Vagina (tissue), 2 donors: ENCODE data around the gene KPNA3. TPM values are rescaled to one million over a fixed set of nuclear protein-coding genes. Genes with fewer than 3 reads are reported as not detected.
A peak's percentile ranks its signal among the peaks of the same experiment; 100 is the strongest.

Source experiments
- DNase-seq, 2 donors: peaks; one replicate each; pipeline ENCODE4 v3.0.0-alpha.2; 2017; ENCODE audit errors: extremely low spot score in 2 of 2
- H3K27ac ChIP-seq: fragments of 200-600 bp; sonication (generic); one replicate; pipeline ENCODE4 v1.5.1; 2019
- H3K27me3 ChIP-seq: fragments of 200-600 bp; sonication (generic); one replicate; pipeline ENCODE4 v1.5.1; 2019
- H3K36me3 ChIP-seq, 2 donors: fragments of 200-600 bp; sonication (generic); one replicate each; pipeline ENCODE4 v1.5.1; 2017 to 2019
- H3K4me1 ChIP-seq: fragments of 200-600 bp; sonication (generic); one replicate; pipeline ENCODE4 v1.5.1; 2019
- H3K4me3 ChIP-seq, 2 donors: fragments of 200-600 bp; sonication (generic); 1 replicate in 1 of 2; 2 replicates in 1 of 2; pipeline ENCODE4 v1.5.1; 2016 to 2019
- H3K9me3 ChIP-seq: fragments of 200-600 bp; sonication (generic); one replicate; pipeline ENCODE4 v1.5.1; 2019
- CTCF ChIP-seq, 3 experiments: fragments of 450-650 bp in 2 of 3; fragments of 200-600 bp in 1 of 3; sonication (generic) in 1 of 3; IDR thresholded peaks; one replicate each; pipeline ENCODE4 v1.5.1; 2017 to 2019; ENCODE audit warnings: antibody characterized with exemption in 3 of 3, mild to moderate bottlenecking in 2 of 3, moderate library complexity in 2 of 3
- POLR2A ChIP-seq, 2 donors: fragments of 450-650 bp; IDR thresholded peaks; one replicate each; pipeline ENCODE4 v1.6.1; 2017; ENCODE audit warnings: antibody characterized with exemption in 2 of 2, mild to moderate bottlenecking in 2 of 2, moderate library complexity in 2 of 2
- POLR2AphosphoS5 ChIP-seq, 2 donors: sonication (generic); formaldehyde crosslinking; IDR thresholded peaks; one replicate each; pipeline ENCODE4 v1.9.0; 2017; ENCODE audit warnings: antibody characterized with exemption in 2 of 2, mild to moderate bottlenecking in 2 of 2, low read depth in 1 of 2; ENCODE audit not compliant: insufficient read depth in 1 of 2
- intact Hi-C: fragments of 100-400 bp; cut with DNase I; formaldehyde crosslinking; loops from one replicate; pipeline ENCODE4 v1.15.1; 2023
- total RNA-seq: library from RNA; depleted of rRNA; stranded (reverse); fragments of >200 nt; gene quantifications from one replicate; pipeline ENCODE4 v1.2.3, GENCODE V29; 2016

KPNA3 gene
- total RNA-seq, 1 donor from 2014 or later, result 17.2 TPM

DNA sequence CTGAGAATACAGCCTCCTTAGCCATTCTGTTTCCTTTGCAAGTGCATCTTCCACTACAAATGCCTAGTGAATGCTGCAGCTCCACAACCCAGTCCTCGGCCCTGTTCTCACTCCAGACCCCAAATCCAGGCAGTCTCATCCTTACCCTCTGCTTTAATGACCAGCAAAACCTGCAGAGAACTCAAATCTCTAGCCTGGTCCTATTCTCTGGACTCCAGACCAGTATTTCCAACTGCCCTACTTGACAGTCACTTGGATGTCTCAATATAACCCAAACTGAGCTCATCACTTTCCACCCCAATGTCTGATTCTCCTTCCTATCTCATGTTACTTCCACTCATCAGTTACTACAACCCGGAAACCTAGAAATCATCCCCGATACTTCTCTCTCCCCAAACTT is 98.6 kb downstream of the KPNA3 start:
- no peak overlapping the region for H3K4me3 ChIP-seq
- H3K9me3 ChIP-seq, result no peaks in the 10 kb centered on the region
- no peak for DNase-seq
- no peaks in the 10 kb centered on the region for H3K36me3 ChIP-seq
- H3K4me1 ChIP-seq, result peaks cover 36% of the 10 kb centered on the region
- intact Hi-C loops, result no loop called here
- TF ChIP-seq CTCF (IDR thresholded peaks at IDR 0.05), result no peak
- TF ChIP-seq POLR2A (IDR thresholded peaks at IDR 0.05), result no peak
- TF ChIP-seq POLR2AphosphoS5 (IDR thresholded peaks at IDR 0.05; ENCODE audit: insufficient read depth in 1 of 2, low read depth in 1 of 2), result no peak
- H3K27me3 ChIP-seq, result no peaks in the 10 kb centered on the region
- no peak overlapping the region for H3K27ac ChIP-seq

- intact Hi-C loops, result no loop called here
- Histone ChIP-seq H3K27ac (no peak overlapping the region), H3K27me3 (no peaks in the 10 kb centered on the region), H3K36me3 (no peaks in the 10 kb centered on the region), H3K4me3 (no peak overlapping the region), H3K9me3 (no peaks in the 10 kb centered on the region), H3K4me1 (peaks cover 42% of the 10 kb centered on the region)
- DNase-seq, result no peak
- TF ChIP-seq CTCF (IDR thresholded peaks at IDR 0.05) (no peak), POLR2A (IDR thresholded peaks at IDR 0.05) (no peak), POLR2AphosphoS5 (IDR thresholded peaks at IDR 0.05; ENCODE audit: insufficient read depth in 1 of 2, low read depth in 1 of 2) (no peak)
These were observed 99.2 kb downstream of the KPNA3 start for GRCh38 chr13:49693191-49693733.

DNA sequence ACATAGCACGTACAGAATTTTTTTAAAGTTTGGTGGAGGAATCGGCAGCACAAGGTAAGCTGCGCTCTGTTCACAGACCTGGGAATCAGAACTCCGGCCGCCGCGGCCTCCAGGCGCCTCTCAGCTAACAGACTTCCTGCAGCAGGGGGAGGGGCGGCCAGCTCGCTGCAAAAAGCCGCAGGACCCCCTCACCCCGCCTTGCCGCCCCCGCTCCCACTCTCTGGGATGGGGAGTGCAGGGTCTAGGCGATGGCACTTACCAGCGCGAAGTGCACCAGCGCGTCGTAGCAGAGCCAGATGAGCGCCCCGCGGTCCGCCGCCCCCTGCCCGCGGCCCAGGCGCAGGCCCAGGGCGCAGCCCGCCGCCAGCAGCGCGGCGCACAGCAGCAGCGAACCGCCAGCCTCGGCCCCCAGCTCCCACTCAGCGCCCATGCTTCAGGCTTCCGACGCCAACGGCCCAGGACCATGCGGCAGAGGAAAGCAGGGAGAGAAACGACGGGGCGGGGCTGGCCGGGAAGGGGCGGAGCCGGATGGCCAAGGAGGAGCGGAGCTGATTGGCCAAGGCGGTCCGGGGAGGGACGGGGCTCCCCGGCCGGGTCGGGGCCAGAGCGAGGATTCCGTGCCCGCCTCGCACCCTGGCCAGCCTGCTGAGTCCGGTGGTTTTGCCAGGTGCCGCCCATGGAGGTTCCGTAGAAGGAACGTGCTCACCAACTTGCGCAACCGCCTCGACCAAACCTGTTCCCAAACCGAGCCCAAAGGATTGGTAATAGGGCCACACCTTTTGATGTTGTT is 101.3 kb downstream of the KPNA3 start, which contains the start of gene EBPL:
Gene EBPL (minus strand): TSS at position 492 of the 790 bp plus-strand sequence. CDS start 62 bp downstream, at position 430.
- intact Hi-C loops, result no loop called here
- peak within 1 kb of the TSS; percentile 83 to 86 for H3K4me3 ChIP-seq
- no peaks in the 10 kb centered on the region for H3K9me3 ChIP-seq
- TF ChIP-seq POLR2A (IDR thresholded peaks at IDR 0.05) (no peak), CTCF (IDR thresholded peaks at IDR 0.05) (no peak), POLR2AphosphoS5 (IDR thresholded peaks at IDR 0.05; ENCODE audit: insufficient read depth in 1 of 2, low read depth in 1 of 2) (peak; percentile 83 to 87)
- no peaks in the 10 kb centered on the region for H3K27me3 ChIP-seq
- peaks cover 0 to 11% of the 10 kb centered on the region in 2 donors for H3K36me3 ChIP-seq
- DNase-seq, result peak in 1 of 2 donors; percentile 95
- peak within 1 kb of the TSS; percentile 79 for H3K27ac ChIP-seq
- H3K4me1 ChIP-seq, result peaks cover 52% of the 10 kb centered on the region

DNA sequence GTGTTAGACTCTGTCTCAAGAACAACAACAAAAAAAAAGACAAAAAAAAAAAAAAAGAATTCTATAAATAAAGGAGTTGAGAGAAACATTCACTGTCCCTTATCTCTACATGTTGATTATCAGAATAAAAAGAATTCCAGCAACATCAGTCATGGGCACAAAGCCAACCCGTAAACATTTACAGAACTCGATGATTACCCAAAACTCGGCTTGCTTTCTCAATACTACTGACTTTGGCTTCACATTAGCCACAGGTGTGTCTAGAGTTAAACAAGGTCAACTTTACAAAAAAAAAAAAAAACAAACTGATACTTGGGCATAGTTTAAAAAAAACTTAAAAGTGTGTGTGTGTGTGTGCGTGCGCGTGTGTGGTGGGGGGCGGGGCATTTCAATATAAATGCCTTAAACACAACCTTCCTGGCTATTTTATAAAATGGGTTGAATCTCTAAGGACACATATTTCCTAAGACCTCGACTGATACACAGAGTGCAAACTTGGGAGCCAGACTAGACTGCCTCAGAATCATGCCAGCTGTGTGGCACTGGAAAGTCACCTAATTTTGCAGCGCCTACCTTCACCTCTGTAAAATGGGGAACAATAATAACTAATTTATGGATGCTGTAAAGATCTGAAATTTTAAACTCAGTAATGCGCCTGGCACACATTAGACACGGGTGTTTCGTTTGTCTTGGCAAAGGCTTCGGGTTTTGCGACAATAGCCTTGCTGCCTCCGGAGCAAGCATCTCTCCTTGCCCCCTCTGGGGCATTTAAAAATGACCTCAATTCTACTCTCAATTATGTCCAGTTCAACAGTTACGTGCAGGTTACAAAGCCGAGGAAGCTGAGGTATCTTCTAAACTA is 102.1 kb downstream of the KPNA3 start:
- intact Hi-C loops, result no loop called here
- H3K36me3 ChIP-seq, result peaks cover 0 to 16% of the 10 kb centered on the region in 2 donors
- DNase-seq, result no peak

More for the DNA sequence above, 102.1 kb downstream of the KPNA3 start:
- Histone ChIP-seq H3K4me1 (peaks cover 52% of the 10 kb centered on the region), H3K9me3 (no peaks in the 10 kb centered on the region), H3K27me3 (no peaks in the 10 kb centered on the region), H3K4me3 (peak overlapping the region; percentile 83 to 86), H3K27ac (peak overlapping the region; percentile 79)
- TF ChIP-seq POLR2AphosphoS5 (IDR thresholded peaks at IDR 0.05; ENCODE audit: insufficient read depth in 1 of 2, low read depth in 1 of 2) (no peak), POLR2A (IDR thresholded peaks at IDR 0.05) (no peak), CTCF (IDR thresholded peaks at IDR 0.05) (no peak)
